Kidney tubule cell (primary cell): ENCODE measurements around the gene GPS1.
A peak's percentile ranks its signal among the peaks of the same experiment; 100 is the strongest.

Source experiments
- DNase-seq: peaks from one replicate; pipeline ENCODE4 v3.0.0-alpha.2; 2018; ENCODE audit warnings: low spot score

GPS1 gene

GRCh38 chr17:82090549-82091263, 39.0 kb downstream of the GPS1 start:
- no peak for DNase-seq

- no peak for DNase-seq
These were observed 39.8 kb downstream of the GPS1 start for GRCh38 chr17:82091264-82092066.

- no peak for DNase-seq
These were observed 40.4 kb downstream of the GPS1 start for GRCh38 chr17:82092094-82092586.

GRCh38 chr17:82092628-82092994, 40.9 kb downstream of the GPS1 start:
- no peak for DNase-seq

GRCh38 chr17:82092995-82093751, 41.5 kb downstream of the GPS1 start:
- DNase-seq: no peak

GRCh38 chr17:82094931-82095776, 43.5 kb downstream of the GPS1 start:
- DNase-seq: no peak

GRCh38 chr17:82095777-82096708, 44.3 kb downstream of the GPS1 start:
- no peak for DNase-seq

- DNase-seq: no peak
These were observed 45.0 kb downstream of the GPS1 start for GRCh38 chr17:82096709-82097183.

GRCh38 chr17:82097184-82097918, 45.7 kb downstream of the GPS1 start:
- DNase-seq: peak; percentile 48

GRCh38 chr17:82097919-82098168, 46.1 kb downstream of the GPS1 start:
- DNase-seq: no peak

GRCh38 chr17:82098169-82098938, 46.7 kb downstream of the GPS1 start, which contains the start of gene FASN:
FASN (minus strand) TSS chr17:82098236; CDS start chr17:82096445, 1,791 bp downstream.
- peak; percentile 97 for DNase-seq

GRCh38 chr17:82098939-82099763, 47.5 kb downstream of the GPS1 start:
- DNase-seq: no peak

GRCh38 chr17:82100502-82101298, 49.0 kb downstream of the GPS1 start:
- DNase-seq: no peak

- no peak for DNase-seq
These were observed 49.6 kb downstream of the GPS1 start for GRCh38 chr17:82101301-82101715.

GRCh38 chr17:82101767-82102679, 50.3 kb downstream of the GPS1 start:
- peak; percentile 36 for DNase-seq
